Liver (tissue), 9 donors: ENCODE data around the gene EGLN1. TPM values are rescaled to one million over a fixed set of nuclear protein-coding genes. Genes with fewer than 3 reads are reported as not detected.

Experiments
- DNase-seq: peaks from one replicate; pipeline ENCODE4 v3.0.0-alpha.2; 2017; ENCODE audit warnings: low spot score
- H3K27ac ChIP-seq, 2 donors: one replicate each; pipeline ENCODE4 v1.7.0; 2013; ENCODE audit warnings: inconsistent platforms in 2 of 2, low read length in 2 of 2, control low read depth in 1 of 2, low read depth in 1 of 2, mild to moderate bottlenecking in 1 of 2
- H3K27me3 ChIP-seq, 4 donors: one replicate each; pipeline versions ENCODE4 v1.6.1 to v1.7.0; 2013; ENCODE audit warnings: low read length in 3 of 4, inconsistent platforms in 1 of 4, mild to moderate bottlenecking in 1 of 4, moderate library complexity in 1 of 4; ENCODE audit not compliant: control insufficient read depth in 4 of 4, insufficient read depth in 4 of 4
- H3K36me3 ChIP-seq, 4 donors: one replicate each; pipeline versions ENCODE4 v1.6.1 to v1.7.0; 2013; ENCODE audit warnings: low read length in 3 of 4, mild to moderate bottlenecking in 3 of 4, low read depth in 1 of 4, moderate library complexity in 1 of 4; ENCODE audit not compliant: control insufficient read depth in 4 of 4, insufficient read depth in 3 of 4
- H3K4me1 ChIP-seq, 4 donors: one replicate each; pipeline versions ENCODE4 v1.6.1 to v1.7.0; 2013; ENCODE audit warnings: low read length in 3 of 4, mild to moderate bottlenecking in 3 of 4, moderate library complexity in 1 of 4; ENCODE audit not compliant: control insufficient read depth in 4 of 4, insufficient read depth in 4 of 4
- H3K4me3 ChIP-seq, 3 donors: one replicate each; pipeline versions ENCODE4 v1.6.1 to v1.7.0; 2013; ENCODE audit warnings: low read length in 3 of 3, control low read depth in 1 of 3, low read depth in 1 of 3, mild to moderate bottlenecking in 1 of 3
- H3K9ac ChIP-seq, 2 donors: one replicate each; pipeline ENCODE4 v1.7.0; 2013; ENCODE audit warnings: low read length in 2 of 2, mild to moderate bottlenecking in 2 of 2, moderate library complexity in 2 of 2, control low read depth in 1 of 2, low read depth in 1 of 2
- H3K9me3 ChIP-seq, 4 donors: one replicate each; pipeline versions ENCODE4 v1.6.1 to v1.7.0; 2013; ENCODE audit warnings: low read length in 3 of 4; ENCODE audit not compliant: control insufficient read depth in 4 of 4
- EGR1 ChIP-seq, 2 donors: IDR thresholded peaks; 2 replicates each; pipeline ENCODE4 v1.6.1; 2016 to 2018; ENCODE audit warnings: antibody characterized with exemption in 2 of 2, low read depth in 2 of 2
- FOXA1 ChIP-seq: IDR thresholded peaks from 2 replicates; pipeline ENCODE4 v1.6.1; 2016; ENCODE audit warnings: antibody characterized with exemption
- GABPA ChIP-seq, 2 donors: IDR thresholded peaks in 1 of 2; conservative IDR thresholded peaks in 1 of 2; 2 replicates each; pipeline ENCODE4 v1.6.1; 2016; ENCODE audit warnings: antibody characterized with exemption in 2 of 2, mild to moderate bottlenecking in 1 of 2, moderate library complexity in 1 of 2
- HNF4A ChIP-seq, 2 donors: conservative IDR thresholded peaks; 2 replicates each; pipeline ENCODE4 v1.6.1; 2016; ENCODE audit warnings: antibody characterized with exemption in 2 of 2, mild to moderate bottlenecking in 2 of 2
- HNF4G ChIP-seq: IDR thresholded peaks from 2 replicates; pipeline ENCODE4 v1.6.1; 2016; ENCODE audit warnings: antibody characterized with exemption
- JUND ChIP-seq, 2 donors: IDR thresholded peaks; 2 replicates each; pipeline ENCODE4 v1.6.1; 2016; ENCODE audit warnings: antibody characterized with exemption in 2 of 2
- NR2F2 ChIP-seq: IDR thresholded peaks from 2 replicates; pipeline ENCODE4 v1.6.1; 2016; ENCODE audit warnings: antibody characterized with exemption
- RAD21 ChIP-seq, 2 donors: IDR thresholded peaks; 2 replicates each; pipeline ENCODE4 v1.6.1; 2016; ENCODE audit warnings: antibody characterized with exemption in 2 of 2, mild to moderate bottlenecking in 2 of 2
- RXRA ChIP-seq, 2 donors: IDR thresholded peaks; 2 replicates each; pipeline ENCODE4 v1.6.1; 2017 to 2018; ENCODE audit warnings: antibody characterized with exemption in 2 of 2, mild to moderate bottlenecking in 1 of 2
- SP1 ChIP-seq: IDR thresholded peaks from 2 replicates; pipeline ENCODE4 v1.6.1; 2018; ENCODE audit warnings: antibody characterized with exemption, mild to moderate bottlenecking
- TAF1 ChIP-seq: conservative IDR thresholded peaks from 2 replicates; pipeline ENCODE4 v1.6.1; 2016; ENCODE audit warnings: antibody characterized with exemption, mild to moderate bottlenecking
- YY1 ChIP-seq: IDR thresholded peaks from 2 replicates; pipeline ENCODE4 v1.6.1; 2016; ENCODE audit warnings: antibody characterized with exemption, mild to moderate bottlenecking
- WGBS: extraction: QIAGEN DNeasy Blood & Tissue Kit; methylation state at CpG from one replicate; pipeline ENCODE4 v1.1.7; 2013; 5-methylcytosine and 5-hydroxymethylcytosine counted together
- polyA plus RNA-seq, 2 donors: library from polyadenylated mRNA; stranded (reverse) in 1 of 2; unstranded in 1 of 2; fragments of 200-250 nt in 1 of 2; fragments of >200 nt in 1 of 2; fragmentation: Nextera tagmentation in 1 of 2; extraction: Ambion mirVana in 1 of 2; gene quantifications; one replicate each; pipeline versions ENCODE4 v1.2.1 to v1.2.3, GENCODE V29; 2013 to 2015
- total RNA-seq, 2 donors: library from RNA; depleted of rRNA; stranded (reverse); fragments of >200 nt; gene quantifications; one replicate each; pipeline ENCODE4 v1.2.3, GENCODE V29; 2014
- TF ChIP-seq, protein P1 (sequence below): IDR thresholded peaks from 2 replicates; pipeline ENCODE4 v1.6.1; 2016; ENCODE audit warnings: antibody characterized with exemption
- TF ChIP-seq, protein P2 (sequence below): IDR thresholded peaks from 2 replicates; pipeline ENCODE4 v1.6.1; 2016; ENCODE audit warnings: antibody characterized with exemption, mild to moderate bottlenecking
- TF ChIP-seq, protein P3 (sequence below): IDR thresholded peaks from 2 replicates; pipeline ENCODE4 v1.6.1; 2016; ENCODE audit warnings: antibody characterized with exemption
- TF ChIP-seq, protein P4 (sequence below): IDR thresholded peaks from 2 replicates; pipeline ENCODE4 v1.6.1; 2016; ENCODE audit warnings: antibody characterized with exemption
- TF ChIP-seq, protein P5 (sequence below): fragments of 150-350 bp; IDR thresholded peaks from 2 replicates; pipeline ENCODE4 v1.5.1; 2017; ENCODE audit warnings: improper control_type of control experiment, low read depth, low read length; ENCODE audit not compliant: missing input control
- donor health status: healthy.
- donor health status: healthy.
- donor health status: healthy.
- donor health status: healthy.
- donor health status: healthy.

The EGLN1 gene
- total and polyA plus RNA-seq, 4 donors, result 7.2 to 44.8 (median 22.2) TPM

DNA sequence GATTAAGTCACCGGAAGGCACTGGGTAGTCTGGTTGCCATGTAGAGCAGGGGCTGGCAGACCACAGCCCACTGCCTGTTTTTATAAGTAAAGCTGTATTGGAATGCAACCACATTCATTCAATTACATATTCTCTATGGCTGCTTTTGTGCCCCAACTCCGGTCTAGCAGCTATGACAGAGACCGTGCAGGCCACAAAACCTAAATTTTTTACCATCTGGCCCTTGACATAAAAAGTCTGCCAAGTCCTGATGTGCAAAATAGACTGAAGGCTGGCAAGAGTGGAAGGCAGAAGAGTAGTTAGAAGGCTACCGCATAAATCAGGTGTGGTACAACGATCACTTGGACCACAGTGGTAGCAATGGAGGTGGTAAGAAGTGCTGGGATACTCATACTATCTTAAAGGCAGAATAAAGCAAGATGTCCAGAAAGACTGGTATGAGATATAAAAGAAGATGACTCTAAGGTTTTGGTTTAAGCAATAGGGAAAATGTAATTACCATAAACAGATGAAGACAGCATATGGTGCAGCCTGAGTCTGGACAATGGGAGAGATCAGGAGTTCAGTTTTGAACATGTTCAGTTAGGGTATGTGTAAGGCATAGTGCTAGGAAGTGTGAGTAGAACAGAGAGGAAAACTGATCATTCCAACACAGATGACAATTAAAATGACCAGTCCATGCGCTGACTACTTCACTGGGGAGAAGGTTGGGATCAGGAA is 37.2 kb downstream of the EGLN1 start:
- TF ChIP-seq RXRA (IDR thresholded peaks at IDR 0.05) (no peak), TAF1 (no peak), EGR1 (IDR thresholded peaks at IDR 0.05; ENCODE audit: low read depth in 2 of 2) (no peak), HNF4G (no peak), GABPA (IDR thresholded peaks at IDR 0.05 in 1 of 2, conservative IDR thresholded peaks at IDR 0.05 in 1 of 2) (no peak), JUND (IDR thresholded peaks at IDR 0.05) (no peak), HNF4A (conservative IDR thresholded peaks at IDR 0.05) (no peak), RAD21 (IDR thresholded peaks at IDR 0.05) (no peak), SP1 (no peak), NR2F2 (no peak), FOXA1 (no peak), YY1 (no peak)
- TF ChIP-seq, protein P1, sequence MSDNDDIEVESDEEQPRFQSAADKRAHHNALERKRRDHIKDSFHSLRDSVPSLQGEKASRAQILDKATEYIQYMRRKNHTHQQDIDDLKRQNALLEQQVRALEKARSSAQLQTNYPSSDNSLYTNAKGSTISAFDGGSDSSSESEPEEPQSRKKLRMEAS, result no peak
- TF ChIP-seq, protein P2, sequence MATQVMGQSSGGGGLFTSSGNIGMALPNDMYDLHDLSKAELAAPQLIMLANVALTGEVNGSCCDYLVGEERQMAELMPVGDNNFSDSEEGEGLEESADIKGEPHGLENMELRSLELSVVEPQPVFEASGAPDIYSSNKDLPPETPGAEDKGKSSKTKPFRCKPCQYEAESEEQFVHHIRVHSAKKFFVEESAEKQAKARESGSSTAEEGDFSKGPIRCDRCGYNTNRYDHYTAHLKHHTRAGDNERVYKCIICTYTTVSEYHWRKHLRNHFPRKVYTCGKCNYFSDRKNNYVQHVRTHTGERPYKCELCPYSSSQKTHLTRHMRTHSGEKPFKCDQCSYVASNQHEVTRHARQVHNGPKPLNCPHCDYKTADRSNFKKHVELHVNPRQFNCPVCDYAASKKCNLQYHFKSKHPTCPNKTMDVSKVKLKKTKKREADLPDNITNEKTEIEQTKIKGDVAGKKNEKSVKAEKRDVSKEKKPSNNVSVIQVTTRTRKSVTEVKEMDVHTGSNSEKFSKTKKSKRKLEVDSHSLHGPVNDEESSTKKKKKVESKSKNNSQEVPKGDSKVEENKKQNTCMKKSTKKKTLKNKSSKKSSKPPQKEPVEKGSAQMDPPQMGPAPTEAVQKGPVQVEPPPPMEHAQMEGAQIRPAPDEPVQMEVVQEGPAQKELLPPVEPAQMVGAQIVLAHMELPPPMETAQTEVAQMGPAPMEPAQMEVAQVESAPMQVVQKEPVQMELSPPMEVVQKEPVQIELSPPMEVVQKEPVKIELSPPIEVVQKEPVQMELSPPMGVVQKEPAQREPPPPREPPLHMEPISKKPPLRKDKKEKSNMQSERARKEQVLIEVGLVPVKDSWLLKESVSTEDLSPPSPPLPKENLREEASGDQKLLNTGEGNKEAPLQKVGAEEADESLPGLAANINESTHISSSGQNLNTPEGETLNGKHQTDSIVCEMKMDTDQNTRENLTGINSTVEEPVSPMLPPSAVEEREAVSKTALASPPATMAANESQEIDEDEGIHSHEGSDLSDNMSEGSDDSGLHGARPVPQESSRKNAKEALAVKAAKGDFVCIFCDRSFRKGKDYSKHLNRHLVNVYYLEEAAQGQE, result no peak
- TF ChIP-seq, protein P3, sequence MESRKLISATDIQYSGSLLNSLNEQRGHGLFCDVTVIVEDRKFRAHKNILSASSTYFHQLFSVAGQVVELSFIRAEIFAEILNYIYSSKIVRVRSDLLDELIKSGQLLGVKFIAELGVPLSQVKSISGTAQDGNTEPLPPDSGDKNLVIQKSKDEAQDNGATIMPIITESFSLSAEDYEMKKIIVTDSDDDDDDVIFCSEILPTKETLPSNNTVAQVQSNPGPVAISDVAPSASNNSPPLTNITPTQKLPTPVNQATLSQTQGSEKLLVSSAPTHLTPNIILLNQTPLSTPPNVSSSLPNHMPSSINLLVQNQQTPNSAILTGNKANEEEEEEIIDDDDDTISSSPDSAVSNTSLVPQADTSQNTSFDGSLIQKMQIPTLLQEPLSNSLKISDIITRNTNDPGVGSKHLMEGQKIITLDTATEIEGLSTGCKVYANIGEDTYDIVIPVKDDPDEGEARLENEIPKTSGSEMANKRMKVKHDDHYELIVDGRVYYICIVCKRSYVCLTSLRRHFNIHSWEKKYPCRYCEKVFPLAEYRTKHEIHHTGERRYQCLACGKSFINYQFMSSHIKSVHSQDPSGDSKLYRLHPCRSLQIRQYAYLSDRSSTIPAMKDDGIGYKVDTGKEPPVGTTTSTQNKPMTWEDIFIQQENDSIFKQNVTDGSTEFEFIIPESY, result no peak
- TF ChIP-seq, protein P4, sequence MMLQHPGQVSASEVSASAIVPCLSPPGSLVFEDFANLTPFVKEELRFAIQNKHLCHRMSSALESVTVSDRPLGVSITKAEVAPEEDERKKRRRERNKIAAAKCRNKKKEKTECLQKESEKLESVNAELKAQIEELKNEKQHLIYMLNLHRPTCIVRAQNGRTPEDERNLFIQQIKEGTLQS, result no peak
- TF ChIP-seq, protein P5, sequence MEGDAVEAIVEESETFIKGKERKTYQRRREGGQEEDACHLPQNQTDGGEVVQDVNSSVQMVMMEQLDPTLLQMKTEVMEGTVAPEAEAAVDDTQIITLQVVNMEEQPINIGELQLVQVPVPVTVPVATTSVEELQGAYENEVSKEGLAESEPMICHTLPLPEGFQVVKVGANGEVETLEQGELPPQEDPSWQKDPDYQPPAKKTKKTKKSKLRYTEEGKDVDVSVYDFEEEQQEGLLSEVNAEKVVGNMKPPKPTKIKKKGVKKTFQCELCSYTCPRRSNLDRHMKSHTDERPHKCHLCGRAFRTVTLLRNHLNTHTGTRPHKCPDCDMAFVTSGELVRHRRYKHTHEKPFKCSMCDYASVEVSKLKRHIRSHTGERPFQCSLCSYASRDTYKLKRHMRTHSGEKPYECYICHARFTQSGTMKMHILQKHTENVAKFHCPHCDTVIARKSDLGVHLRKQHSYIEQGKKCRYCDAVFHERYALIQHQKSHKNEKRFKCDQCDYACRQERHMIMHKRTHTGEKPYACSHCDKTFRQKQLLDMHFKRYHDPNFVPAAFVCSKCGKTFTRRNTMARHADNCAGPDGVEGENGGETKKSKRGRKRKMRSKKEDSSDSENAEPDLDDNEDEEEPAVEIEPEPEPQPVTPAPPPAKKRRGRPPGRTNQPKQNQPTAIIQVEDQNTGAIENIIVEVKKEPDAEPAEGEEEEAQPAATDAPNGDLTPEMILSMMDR, result no peak
- Histone ChIP-seq H3K27me3 (no peaks in the 10 kb centered on the region), H3K4me1 (peaks cover 10 to 27% (median 19%) of the 10 kb centered on the region in 4 donors), H3K36me3 (no peaks in the 10 kb centered on the region), H3K27ac (peak overlapping the region in 1 of 2 donors; percentile 46), H3K9me3 (no peaks in the 10 kb centered on the region), H3K4me3 (no peak overlapping the region), H3K9ac (no peak overlapping the region)
- WGBS, result 96% methylated on average over 6 of the region's 6 CpGs
- no peak for DNase-seq
